ENCODE measurements around the gene DNAJA3.

The DNAJA3 gene

DNA sequence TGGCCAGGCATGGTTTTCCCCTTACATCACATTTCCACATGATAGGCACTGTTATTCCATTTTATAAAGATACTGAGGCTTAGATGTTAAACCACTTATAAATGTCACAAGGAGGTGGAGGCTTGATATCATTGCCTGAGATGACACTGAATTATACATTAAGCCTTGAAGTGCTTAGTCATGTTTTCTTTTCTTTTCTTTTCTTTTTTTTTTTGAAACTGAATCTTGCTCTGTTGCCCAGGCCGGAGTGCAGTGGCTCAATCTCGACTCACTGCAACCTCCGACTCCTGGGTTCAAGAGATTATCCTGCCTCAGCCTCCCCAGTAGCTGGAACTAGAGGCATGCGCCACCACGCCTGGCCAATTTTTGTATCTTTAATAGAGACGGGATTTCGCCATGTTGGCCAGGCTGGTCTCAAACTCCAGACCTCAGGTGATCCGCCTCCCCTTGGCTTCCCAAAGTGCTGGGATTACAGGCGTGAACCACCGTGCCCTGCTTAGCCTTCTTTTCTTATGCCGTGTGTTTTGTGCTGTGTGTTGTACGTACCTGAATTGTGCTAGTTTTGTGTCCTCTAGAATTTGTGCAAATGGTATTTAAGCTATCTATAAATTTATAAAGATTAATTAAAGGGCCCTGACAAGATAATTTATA, 1.2 kb downstream of the DNAJA3 start:
- H3K4me1 Mint-ChIP-seq: peaks cover 33% of the 10 kb centered on the region
- H3K4me3 Mint-ChIP-seq: peak overlapping the region; percentile 99
- peak overlapping the region; percentile 98 for H3K27ac Mint-ChIP-seq
- DNase-seq: no peak
- TF ChIP-seq, protein P1, sequence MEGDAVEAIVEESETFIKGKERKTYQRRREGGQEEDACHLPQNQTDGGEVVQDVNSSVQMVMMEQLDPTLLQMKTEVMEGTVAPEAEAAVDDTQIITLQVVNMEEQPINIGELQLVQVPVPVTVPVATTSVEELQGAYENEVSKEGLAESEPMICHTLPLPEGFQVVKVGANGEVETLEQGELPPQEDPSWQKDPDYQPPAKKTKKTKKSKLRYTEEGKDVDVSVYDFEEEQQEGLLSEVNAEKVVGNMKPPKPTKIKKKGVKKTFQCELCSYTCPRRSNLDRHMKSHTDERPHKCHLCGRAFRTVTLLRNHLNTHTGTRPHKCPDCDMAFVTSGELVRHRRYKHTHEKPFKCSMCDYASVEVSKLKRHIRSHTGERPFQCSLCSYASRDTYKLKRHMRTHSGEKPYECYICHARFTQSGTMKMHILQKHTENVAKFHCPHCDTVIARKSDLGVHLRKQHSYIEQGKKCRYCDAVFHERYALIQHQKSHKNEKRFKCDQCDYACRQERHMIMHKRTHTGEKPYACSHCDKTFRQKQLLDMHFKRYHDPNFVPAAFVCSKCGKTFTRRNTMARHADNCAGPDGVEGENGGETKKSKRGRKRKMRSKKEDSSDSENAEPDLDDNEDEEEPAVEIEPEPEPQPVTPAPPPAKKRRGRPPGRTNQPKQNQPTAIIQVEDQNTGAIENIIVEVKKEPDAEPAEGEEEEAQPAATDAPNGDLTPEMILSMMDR (IDR thresholded peaks at IDR 0.05): no peak
- H3K9me3 Mint-ChIP-seq: no peaks in the 10 kb centered on the region
- no peaks in the 10 kb centered on the region for H3K27me3 Mint-ChIP-seq (ENCODE audit: low read depth, poor library complexity)
- peaks cover 26% of the 10 kb centered on the region for H3K36me3 Mint-ChIP-seq (ENCODE audit: low read depth)

- Mint-ChIP-seq H3K4me3 (peak overlapping the region; percentile 56), H3K27me3 (ENCODE audit: low read depth, poor library complexity) (no peaks in the 10 kb centered on the region)
Observed at GRCh38 chr16:4428500-4428899, 2.8 kb downstream of the DNAJA3 start.

GRCh38 chr16:4431023-4431422, 5.4 kb downstream of the DNAJA3 start:
- peaks cover 18% of the 10 kb centered on the region for H3K4me1 Mint-ChIP-seq
- no peak overlapping the region for H3K27ac Mint-ChIP-seq
- H3K27me3 Mint-ChIP-seq (ENCODE audit: low read depth, poor library complexity): no peaks in the 10 kb centered on the region
- TF ChIP-seq, protein P1 (IDR thresholded peaks at IDR 0.05): no peak
- H3K4me3 Mint-ChIP-seq: no peak overlapping the region
- peaks cover 55% of the 10 kb centered on the region for H3K36me3 Mint-ChIP-seq (ENCODE audit: low read depth)
- no peak for DNase-seq
- H3K9me3 Mint-ChIP-seq: no peaks in the 10 kb centered on the region

More at GRCh38 chr16:4428500-4428899, 2.8 kb downstream of the DNAJA3 start:
- no peak for DNase-seq
- Mint-ChIP-seq H3K27ac (no peak overlapping the region), H3K9me3 (no peaks in the 10 kb centered on the region), H3K4me1 (peaks cover 31% of the 10 kb centered on the region), H3K36me3 (ENCODE audit: low read depth) (peaks cover 35% of the 10 kb centered on the region)
- TF ChIP-seq, protein P1 (IDR thresholded peaks at IDR 0.05): no peak

GRCh38 chr16:4433228-4433627, 7.6 kb downstream of the DNAJA3 start:
- H3K36me3 Mint-ChIP-seq (ENCODE audit: low read depth): peaks cover 64% of the 10 kb centered on the region
- no peak for DNase-seq
- no peaks in the 10 kb centered on the region for H3K27me3 Mint-ChIP-seq (ENCODE audit: low read depth, poor library complexity)
- no peak overlapping the region for H3K27ac Mint-ChIP-seq
- no peak overlapping the region for H3K4me3 Mint-ChIP-seq
- TF ChIP-seq, protein P1 (IDR thresholded peaks at IDR 0.05): no peak
- H3K4me1 Mint-ChIP-seq: peaks cover 3% of the 10 kb centered on the region
- no peaks in the 10 kb centered on the region for H3K9me3 Mint-ChIP-seq

DNA sequence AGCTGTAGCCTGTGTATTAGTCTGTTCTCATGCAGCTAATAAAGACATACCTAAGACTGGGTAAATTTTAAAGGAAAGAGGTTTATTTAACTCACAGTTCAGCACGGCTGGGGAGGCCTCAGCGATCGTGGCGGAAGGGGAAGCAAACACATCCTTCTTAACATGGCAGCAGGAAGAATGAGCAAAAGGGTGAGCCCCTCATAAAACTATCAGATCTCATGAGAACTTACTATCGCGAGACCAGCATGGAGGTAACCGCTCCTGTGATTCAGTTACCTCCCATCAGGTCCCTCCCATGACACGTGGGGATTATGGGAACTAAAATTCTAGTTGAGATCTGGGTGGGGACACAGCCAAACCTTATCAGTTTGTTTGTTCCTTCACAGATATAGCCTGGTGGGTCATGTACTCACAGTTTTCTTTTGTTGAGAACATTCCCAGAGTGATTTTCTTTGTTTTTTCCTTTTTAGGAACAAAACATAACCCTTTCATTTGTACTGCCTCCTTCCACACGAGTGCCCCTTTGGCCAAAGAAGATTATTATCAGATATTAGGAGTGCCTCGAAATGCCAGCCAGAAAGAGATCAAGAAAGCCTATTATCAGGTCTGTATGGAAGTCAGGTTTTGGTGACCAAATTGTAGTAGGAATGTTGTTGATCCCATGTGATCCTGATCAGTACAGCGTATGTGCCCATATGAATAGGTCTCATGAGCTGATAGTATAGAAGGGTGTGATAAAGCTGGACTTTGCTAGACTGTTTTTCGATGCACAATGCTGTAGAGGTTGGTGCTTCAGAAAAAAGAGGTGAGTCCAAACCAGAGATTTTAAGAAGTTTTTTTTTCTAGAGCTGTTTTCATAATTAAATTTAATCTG, 8.5 kb downstream of the DNAJA3 start:
- Mint-ChIP-seq H3K4me3 (no peak overlapping the region), H3K27ac (peak overlapping the region; percentile 50), H3K36me3 (ENCODE audit: low read depth) (peaks cover 64% of the 10 kb centered on the region), H3K27me3 (ENCODE audit: low read depth, poor library complexity) (no peaks in the 10 kb centered on the region), H3K4me1 (no peaks in the 10 kb centered on the region), H3K9me3 (no peaks in the 10 kb centered on the region)
- TF ChIP-seq, protein P1 (IDR thresholded peaks at IDR 0.05): no peak
- DNase-seq: no peak
